GM21367 (cell line): ENCODE results near the gene ZCCHC18.
"Not testable (repeated sequence)": the region's sequence is repeated elsewhere in the genome, so short reads cannot be mapped to it uniquely, and the experiment has no call there.

ENCODE experiments used
- ATAC-seq: cut with Tn5 transposase; IDR thresholded peaks from one replicate; pipeline ENCODE4 v1.9.1; 2021; ENCODE audit not compliant: unreplicated experiment

The ZCCHC18 gene

DNA sequence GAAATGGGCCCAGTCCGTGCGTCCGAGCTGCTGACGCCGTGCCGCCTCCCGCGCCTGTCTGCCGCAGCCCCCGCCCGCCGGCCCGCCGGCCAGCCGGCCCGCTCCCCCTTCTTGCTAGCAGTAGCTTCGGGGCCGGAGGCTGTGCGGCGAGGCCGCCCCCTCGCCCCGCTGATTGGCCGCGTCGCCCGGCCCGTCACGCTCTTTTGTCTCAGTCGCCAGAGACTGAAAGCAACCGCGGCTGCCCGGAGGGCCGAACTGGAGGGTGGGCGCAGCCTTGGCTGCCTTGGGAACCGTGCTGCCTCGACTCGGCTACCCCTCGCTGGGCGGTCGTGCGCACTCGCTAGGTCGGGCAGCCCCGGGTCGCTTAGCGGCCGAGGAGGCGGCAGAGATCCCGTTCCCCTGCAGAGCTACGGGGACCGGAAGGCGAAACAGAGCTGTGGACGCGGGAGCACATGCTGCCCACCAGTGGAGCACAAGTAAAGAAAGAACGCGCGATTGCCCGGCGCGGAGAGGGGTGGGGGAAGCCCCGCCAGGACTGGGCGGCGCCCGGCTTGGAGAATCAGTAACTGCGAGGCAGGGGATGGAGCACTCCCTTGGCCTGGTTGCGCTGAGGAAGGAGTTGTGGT is at the start of gene ZCCHC18:
Gene ZCCHC18 (plus strand): TSS at position 198 of the 626 bp plus-strand sequence. CDS start 1,589 bp downstream, outside the sequence.
- ATAC-seq, result peak; percentile 67

DNA sequence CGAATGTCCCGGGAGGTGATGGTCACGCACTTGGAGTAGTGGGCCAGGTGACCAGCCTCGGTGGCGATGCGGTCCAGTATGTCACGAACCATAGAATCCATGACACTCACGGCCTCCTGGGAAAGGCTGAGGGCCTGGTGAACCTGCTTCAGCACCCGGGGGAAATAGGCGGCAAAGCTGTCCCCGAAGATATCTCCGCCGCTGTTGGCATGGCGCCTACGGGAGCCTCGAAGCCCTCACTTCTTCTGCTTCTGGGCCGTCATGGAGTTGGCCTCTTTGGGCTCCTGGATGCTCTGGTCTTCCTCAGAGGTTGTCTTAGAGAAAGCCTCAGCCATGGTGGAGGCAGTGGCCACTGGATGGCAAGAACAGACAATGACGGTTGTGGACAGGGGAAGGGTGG is 49.7 kb upstream of the ZCCHC18 start:
- not testable (repeated sequence) for ATAC-seq

DNA sequence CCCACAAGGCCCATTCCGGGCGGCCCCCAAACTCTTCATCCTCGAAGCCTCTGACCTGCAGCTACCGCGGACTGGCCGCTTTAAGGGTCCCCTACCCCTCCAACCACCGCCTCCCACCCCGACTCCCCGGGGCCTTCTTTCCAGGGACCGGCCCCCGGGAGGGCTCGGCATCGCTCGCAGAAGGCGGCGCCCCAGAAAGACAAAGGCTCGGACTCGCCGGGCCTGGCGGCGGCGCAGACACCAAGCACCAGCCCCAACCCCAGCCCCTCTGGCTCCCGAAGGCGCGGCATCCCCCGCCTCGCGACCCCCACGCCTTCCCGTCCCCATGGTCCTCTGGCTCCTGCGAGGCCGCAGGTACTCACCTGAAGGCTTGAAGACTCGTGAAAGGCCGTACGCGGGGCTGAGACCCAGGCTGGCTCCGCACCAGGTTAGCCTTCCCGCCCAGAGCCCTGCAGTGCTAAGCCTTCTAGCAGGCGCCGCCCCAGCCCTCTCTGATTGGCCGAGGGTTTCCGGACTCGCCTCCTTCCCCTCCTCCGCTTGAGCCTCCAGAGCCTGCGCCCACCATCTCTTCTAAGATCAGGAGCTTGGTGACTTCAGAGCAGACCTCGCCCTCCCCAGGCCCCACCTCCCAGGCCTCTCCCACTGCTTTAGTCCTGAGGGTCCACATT is 36.4 kb upstream of the ZCCHC18 start, which contains the start of gene TMSB15C:
Gene TMSB15C (minus strand): TSS at position 459 of the 668 bp plus-strand sequence.
- peak; percentile 99 for ATAC-seq

DNA sequence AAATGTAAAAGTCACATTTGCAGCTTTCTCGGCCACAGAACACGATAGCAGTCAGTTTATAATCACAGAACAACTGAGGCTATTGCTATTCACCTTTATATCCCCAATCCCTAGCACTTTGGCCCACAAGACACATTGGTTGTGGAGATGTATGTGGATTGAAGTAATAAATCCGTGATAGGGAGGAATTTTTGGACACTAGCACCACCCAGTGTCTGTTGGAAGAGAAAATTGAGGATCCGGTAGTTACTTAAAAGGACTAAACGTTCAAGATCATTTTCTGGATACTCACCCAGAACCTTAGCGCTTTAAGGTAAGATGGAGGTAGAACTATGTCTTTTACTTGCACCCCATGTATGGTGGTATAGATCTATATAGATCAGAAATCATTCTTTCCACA is 34.5 kb upstream of the ZCCHC18 start:
- ATAC-seq, result not testable (repeated sequence)

DNA sequence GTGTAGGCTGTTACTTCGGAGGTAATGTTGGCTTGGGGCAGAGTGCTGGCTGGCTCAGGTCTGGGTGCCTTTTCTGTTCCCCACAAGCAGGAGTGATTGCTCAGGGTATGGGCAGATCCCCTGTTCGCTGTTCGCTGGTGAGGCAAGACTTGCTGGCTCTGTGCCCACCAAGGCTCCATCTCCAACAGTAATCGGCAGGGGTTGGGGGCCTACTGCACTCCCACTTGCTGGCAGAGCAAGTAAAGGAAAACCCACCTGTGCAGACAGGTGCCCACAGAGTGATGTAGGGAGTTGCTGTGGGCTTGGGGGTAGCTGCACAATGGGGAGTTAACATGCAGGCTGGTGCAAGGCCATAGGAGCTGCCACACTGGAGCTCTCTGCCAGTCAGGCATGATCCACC is 28.3 kb upstream of the ZCCHC18 start:
- ATAC-seq, result no peak

DNA sequence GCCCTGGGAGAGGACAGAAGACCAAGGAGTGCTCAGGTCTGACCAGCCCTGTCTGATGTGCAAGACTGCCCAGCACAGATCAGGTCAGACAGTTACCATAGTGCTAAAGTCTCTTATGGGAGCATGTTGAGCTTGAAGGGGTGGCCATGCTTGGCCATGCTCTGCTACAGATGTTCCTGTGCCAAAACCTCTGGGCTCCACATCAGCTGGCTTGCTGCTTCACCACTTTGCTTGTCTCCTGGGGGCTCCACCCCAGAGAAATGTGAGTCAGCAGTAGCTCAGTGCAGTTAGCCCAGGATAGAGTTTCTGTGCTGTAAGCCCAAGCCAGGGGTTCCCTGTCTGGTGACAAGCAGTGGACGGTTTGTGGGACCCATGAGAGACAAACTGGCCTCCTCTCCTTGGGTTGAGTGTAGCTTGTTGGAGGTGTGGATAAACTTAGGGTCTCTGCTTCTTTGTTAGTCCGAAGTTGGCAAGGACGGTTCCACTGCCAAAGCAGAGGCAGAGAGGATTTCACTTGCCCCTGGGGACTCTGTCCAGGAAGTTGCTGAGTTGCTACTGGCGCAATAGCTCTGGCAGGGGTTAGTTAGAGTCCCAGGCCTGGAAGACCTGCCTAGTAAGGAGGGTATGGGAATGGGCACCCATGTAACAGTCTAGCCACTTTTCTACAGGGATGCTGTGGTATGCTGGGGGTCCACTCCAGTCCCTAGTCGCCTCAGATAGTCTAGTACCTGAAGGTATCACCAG is 27.6 kb upstream of the ZCCHC18 start:
- ATAC-seq, result no peak

DNA sequence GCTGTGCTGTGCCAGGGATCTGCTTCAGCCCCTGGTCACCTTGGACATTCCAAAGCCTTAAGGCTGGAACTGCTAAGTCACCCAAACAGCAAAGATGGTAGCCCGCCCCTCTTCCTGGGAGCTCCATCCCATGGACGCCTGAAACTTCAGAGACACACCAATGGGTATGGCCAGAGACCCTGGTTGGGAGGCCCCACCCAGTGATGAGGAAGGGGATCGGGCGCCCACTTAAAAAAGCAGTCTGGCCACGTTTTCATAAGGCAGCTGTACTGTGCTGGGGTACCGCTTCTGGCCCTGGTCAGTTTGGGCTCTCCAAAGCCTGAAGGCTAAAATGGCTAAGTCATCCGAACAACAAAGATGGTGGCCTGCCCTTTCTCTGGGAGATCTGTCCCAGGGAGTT is 26.8 kb upstream of the ZCCHC18 start:
- no peak for ATAC-seq

DNA sequence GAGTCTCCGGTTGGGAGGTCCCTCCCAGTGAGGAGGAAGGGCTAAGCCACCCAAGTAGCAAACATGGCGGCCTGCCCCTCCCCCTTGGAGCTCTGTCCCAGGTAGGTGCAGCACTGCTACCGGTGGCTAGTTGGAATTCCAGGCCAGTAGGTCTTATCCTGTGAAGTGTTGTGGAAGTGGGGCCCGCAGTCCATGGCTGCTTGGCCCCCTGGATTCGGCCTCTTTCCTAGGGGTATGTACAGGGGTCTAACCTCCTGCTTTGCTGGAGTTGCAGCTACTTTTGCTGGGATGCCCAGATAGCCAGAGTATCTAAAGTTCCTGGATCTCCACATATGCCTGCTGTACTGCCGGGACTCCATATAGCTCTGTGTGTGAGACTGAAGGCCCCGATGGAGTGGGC is 26.4 kb upstream of the ZCCHC18 start:
- ATAC-seq, result no peak

DNA sequence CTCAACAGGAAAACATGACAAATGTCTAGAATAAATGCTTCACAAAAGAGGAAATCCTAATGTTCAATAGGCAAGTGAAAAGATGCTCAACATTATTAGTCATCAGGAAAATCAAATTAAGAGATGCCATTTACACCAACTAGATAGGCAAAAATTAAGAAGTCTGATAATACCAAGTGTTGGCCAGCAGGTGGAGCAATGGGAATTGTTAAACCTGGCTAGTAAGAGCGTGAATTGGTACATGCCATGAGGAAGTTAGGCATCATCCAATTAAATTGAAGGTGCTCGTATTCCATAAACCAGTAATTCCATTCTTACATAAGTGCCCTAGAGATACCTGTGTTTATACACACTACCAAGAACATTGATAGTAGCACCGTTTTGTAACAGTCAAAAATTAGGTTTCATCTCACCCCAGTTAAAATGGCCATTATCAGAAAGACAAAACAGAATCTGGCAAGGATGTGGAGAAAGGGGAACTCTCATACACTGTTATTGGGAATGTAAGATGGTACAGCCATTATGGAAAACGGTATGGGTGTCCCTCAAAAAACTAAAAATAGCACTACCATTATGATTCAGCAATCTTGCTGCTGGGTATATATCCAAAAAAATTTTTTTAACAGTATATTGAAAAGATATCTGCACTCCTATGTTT is 14.0 kb upstream of the ZCCHC18 start:
- peak; percentile 65 for ATAC-seq

DNA sequence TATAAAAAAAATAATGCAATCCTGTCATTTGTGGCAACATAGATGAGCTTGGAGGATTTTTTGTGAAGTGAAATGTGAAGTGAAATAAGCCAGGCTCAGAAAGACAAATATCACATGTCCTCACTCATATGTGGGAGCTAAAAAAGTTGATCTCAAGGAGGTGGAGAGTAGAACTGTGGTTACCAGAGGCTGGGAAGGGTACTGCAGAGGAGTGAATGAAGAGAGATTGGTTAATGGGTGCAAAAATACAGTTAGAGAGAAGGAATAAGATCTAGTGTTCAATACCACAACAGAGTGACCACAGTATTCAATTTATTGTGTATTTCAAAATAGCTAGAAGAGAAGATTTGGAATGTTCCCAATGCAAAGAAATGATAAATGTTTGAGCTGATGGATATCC is 13.4 kb upstream of the ZCCHC18 start:
- ATAC-seq, result no peak

DNA sequence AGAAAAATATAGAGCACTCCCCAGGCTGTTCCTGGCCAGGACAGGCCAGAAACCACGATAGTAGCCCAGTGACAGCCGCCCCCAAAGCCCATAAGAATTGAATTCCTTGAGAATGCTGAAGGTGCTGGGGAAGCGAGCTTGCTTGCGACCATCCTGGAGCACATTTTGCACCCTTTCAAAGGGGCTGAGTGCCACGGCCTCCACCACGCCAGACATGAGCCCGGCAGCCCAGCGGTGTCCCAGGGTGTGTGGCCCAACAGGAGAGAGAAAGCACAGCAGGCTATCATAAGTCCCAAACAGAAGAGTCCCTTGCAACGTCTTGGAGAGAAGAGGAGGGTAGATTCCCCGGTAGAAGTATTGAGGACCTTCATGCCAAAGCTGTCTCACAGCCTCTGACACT is 7.6 kb upstream of the ZCCHC18 start:
- no peak for ATAC-seq

DNA sequence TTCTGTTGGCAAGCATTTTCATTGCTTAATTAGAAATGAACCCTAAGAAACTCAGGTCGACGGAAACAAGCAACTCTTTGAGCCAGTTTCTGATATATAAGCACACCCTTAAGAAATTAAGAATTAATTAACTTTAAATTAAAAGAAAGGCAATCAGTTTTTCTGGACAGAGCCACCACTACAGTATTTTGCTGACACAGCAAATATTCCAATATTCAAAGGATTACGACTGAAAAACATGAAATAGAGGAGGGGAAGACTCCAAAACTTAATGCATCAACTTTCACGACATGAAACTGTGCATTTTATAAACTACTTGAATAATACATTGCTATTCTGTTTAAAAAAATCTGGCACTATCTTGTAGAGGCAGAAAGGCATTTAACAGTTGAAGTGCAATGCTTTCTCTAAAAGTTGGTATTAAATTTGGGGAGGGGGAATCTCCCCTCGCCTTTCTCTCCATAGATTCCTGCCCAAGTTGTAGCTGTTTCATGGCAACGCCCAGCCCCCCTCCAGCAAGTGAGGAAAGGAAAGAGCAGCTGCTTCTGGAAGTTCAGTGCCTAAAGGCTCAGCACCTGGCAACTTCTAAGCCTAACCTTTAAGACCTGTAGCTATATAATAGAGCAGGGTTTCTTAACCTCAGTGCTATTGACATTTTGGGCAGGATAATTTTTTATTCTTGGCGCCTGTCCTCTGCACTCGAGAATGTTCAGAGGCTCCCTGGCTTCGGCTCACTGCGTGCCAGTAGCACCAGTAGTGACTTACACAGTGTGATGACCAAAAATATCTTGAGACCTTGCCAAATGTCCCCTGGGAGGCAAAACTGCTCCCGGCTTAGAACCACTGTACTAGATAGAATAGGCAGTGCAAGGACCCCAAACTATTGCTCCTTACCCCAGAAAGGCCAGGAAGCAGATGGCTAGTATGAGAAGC is 6.7 kb upstream of the ZCCHC18 start:
- no peak for ATAC-seq

DNA sequence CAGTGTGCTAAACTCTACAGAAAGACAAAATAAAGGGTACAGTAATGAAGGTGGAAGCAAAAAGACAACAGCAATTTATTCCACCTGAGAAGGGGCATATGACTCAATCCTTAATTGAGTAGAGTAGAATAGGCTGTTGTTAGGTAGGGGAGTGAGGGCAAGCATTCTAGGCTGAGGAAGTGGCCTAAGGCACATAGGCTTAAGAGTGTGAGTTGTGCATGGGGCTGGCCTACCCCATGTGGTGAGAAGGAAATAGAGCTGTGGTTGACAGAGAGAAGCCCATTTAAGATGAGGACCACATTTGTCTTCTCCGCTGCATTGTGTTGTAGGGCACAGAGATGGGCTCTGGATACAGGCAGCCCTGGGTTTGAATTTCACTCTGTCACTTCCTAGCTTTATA is 3.4 kb upstream of the ZCCHC18 start:
- no peak for ATAC-seq

DNA sequence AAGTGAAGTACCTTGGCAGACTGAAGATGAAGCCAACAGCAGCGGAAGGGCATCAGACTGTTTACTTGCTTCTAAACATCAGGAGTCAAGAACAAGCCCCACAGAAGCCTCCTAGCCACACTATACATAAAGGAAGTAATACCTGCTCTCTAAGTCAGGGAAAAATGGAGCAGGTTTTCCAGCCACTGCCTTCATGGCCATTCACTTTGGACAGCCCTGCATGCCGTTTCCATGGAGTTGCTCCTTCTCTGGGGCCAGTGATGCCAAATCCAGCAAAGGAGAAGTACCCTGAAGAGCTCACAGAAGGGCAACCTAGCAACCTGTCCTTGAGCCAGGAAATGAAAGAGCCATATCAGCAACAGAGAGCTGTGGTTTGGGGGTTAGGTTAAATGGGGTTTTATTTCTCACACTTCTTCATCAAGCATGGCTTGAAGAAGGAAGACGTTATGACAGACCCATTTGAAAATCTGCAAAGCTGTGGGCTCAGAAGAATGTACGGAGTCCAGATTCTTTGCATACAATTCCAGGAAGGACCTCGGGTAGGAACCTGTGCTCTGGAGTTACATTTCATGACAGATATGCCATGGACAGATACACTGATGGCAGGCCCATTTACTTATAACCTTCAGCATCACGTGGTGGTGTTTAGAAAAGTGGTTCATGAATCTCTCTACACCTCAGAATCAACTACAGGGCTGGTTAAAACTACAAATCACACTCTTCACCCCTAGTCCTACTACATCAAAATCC is 1.7 kb upstream of the ZCCHC18 start:
- ATAC-seq, result peak; percentile 37

DNA sequence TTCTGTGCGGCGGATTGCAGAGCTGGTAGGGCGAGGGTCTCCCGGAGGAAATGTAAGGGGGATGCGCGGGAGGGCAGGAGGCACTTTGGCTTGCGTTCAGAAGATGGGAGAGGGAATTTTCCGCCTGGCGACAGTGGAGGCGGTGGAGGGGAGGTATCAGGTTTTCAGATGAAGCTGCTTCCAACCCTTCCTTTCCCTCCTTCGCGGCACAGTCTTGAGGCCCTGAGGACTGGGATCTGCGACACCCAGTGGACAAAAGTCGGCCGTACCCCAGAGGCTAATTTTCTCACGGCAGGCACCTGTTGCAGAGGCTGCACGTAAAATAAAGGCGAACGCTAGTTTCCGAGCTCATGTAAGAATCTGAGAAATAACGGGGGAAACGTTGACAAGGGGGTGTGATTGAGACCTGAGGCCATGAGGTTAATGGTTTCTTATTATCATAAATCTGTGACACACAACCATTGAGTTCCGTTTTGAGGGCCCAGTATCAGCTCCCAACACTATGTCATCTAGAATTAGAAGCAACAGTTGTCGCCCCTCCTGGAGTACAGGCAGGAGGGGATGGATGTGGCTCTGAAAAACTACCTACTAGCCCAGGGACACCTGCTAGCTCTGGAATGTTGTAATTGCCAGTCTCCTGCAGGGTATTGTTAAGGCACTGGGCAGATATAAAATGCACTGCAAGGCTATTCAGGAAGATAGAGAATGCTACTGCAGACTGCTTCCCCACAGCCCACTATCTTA is 1.1 kb downstream of the ZCCHC18 start:
- ATAC-seq, result peak; percentile 51

DNA sequence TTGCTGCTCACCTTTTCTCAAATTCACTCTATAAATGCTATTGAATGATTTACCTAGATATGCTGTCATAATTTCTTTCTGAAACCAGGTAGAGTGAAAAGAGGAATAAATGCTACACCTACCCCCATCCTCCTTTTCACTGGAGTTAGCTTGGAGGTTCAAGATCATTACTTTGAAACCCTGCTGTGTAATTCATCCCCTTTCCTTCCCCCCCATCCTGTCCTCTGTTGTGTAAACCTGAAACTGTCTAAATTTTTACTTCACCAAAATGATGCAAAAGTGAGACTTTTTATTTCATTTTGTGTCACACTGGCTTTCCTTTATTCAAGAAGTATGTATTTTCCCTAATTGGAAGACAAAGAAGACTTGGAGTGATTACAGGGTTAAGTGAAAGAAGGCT is 5.4 kb downstream of the ZCCHC18 start:
- ATAC-seq, result no peak

DNA sequence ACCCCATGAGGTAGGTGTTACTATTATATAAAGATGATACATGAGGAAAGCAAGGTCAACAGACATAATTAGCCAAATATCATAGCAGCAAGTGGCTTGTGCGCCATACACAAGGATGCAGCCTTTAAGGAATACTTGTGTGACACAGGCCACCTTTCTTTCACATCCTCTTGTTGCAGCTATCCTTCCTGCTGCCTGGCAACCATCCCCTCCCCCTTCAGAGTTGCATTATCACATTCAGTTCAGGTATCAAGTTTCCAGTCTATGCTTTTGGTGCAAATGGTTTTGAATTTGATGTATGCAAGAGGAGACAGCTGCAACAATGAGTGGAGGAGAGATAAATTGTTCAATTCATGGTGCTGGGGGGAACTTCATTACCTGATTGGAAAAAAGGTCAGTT is 6.4 kb downstream of the ZCCHC18 start:
- no peak for ATAC-seq

DNA sequence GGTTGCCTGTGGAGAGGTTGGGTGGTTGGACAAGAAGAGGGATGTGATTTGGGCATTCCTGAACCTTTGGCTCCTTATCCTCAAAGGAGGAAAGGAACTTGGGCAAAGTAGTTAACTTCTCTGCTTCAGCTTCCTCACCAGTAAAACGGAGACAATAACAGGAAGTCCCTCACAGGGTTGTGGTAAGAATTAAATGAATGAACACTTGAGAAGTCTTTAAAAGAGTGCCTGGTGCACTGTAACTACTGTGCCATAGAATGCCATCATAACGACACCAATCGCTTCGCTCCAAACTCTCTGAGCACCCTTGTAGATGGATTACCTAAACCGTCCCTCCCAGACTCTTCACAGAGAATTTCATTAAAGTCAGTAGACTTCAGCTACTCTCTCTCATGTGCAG is 10.5 kb downstream of the ZCCHC18 start:
- ATAC-seq, result no peak

DNA sequence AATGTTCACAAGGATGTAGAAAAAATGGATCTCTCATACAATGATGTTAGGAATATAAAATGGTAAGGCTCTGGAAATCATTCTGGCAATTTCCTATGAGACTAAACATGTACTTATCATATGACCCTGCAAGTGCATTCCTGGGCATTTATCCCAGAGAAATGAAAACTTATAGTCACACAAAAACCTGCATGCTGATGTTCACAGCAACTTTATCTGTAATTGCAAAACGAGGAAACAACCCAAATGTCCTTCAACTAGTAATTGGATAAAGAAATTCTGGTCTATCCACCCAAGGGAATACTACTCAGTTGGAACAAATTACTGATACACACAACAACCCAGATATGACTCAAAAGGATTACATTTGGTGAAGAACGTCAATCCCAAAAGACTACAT is 14.5 kb downstream of the ZCCHC18 start:
- no peak for ATAC-seq
